Osteoblast (primary cell): ENCODE measurements around the gene GPR55. TPM values are rescaled to one million over a fixed set of nuclear protein-coding genes. Genes with fewer than 3 reads are reported as not detected.

Source experiments
- DNase-seq: peaks from one replicate; pipeline ENCODE4 v3.0.0; 2011; ENCODE audit warnings: low spot score, mixed read lengths; ENCODE audit not compliant: insufficient read length; ENCODE audit errors: missing footprints
- H2AFZ ChIP-seq: 2 replicates; pipeline ENCODE4 v1.6.0; 2011; ENCODE audit warnings: mild to moderate bottlenecking, low read length
- H3K27ac ChIP-seq: 2 replicates; pipeline ENCODE4 v1.5.1; 2011; ENCODE audit warnings: mild to moderate bottlenecking, low read depth, low read length, moderate library complexity
- H3K27me3 ChIP-seq: 2 replicates; pipeline ENCODE4 v1.6.0; 2012; ENCODE audit warnings: mild to moderate bottlenecking, control low read depth, inconsistent platforms, low read length, moderate library complexity; ENCODE audit not compliant: insufficient read depth
- H3K36me3 ChIP-seq: 2 replicates; pipeline ENCODE4 v1.5.1; 2011; ENCODE audit warnings: mild to moderate bottlenecking, low read length, control low read depth, moderate library complexity; ENCODE audit not compliant: insufficient read depth
- H3K4me1 ChIP-seq: 2 replicates; pipeline ENCODE4 v1.5.1; 2011; ENCODE audit warnings: mild to moderate bottlenecking, low read length, control low read depth, moderate library complexity; ENCODE audit not compliant: insufficient read depth
- H3K4me2 ChIP-seq: 2 replicates; pipeline ENCODE4 v1.6.0; 2011; ENCODE audit warnings: mild to moderate bottlenecking, low read length; ENCODE audit not compliant: insufficient read depth
- H3K4me3 ChIP-seq: fragments of 200-600 bp; sonication (generic); 3 replicates; pipeline ENCODE4 v1.5.1; 2012; ENCODE audit warnings: mild to moderate bottlenecking, low read length, inconsistent platforms; ENCODE audit not compliant: insufficient read depth
- H3K79me2 ChIP-seq: 2 replicates; pipeline ENCODE4 v1.6.0; 2012; ENCODE audit warnings: mild to moderate bottlenecking, low read length, control low read depth, inconsistent platforms; ENCODE audit not compliant: insufficient read depth
- H3K9me3 ChIP-seq: 2 replicates; pipeline ENCODE4 v1.5.1; 2011; ENCODE audit warnings: low read depth, low read length, control low read depth
- H4K20me1 ChIP-seq: 2 replicates; pipeline ENCODE4 v1.6.0; 2012; ENCODE audit warnings: mild to moderate bottlenecking, low read length, control low read depth; ENCODE audit not compliant: insufficient read depth
- total RNA-seq: library from RNA; depleted of rRNA; stranded (reverse); fragments of >200 nt; gene quantifications from 2 replicates; pipeline ENCODE4 v1.2.3, GENCODE V29; 2012
- TF ChIP-seq, protein P1 (sequence below): IDR thresholded peaks from 2 replicates; pipeline ENCODE4 v1.5.1; 2011; ENCODE audit warnings: mild to moderate bottlenecking, low read depth, low read length, moderate library complexity; ENCODE audit errors: extremely low read depth

Gene GPR55
- total RNA-seq, 1 donor, result not detected

GRCh38 chr2:230932556-230933511 is 7.8 kb upstream of the GPR55 start:
- Histone ChIP-seq H3K4me3 (no peak overlapping the region), H3K4me2 (no peak overlapping the region), H3K9me3 (no peaks in the 10 kb centered on the region), H4K20me1 (no peaks in the 10 kb centered on the region), H2AFZ (no peak overlapping the region), H3K27ac (no peak overlapping the region), H3K79me2 (no peaks in the 10 kb centered on the region), H3K27me3 (peaks cover 3% of the 10 kb centered on the region), H3K36me3 (no peaks in the 10 kb centered on the region), H3K4me1 (no peaks in the 10 kb centered on the region)
- DNase-seq, result peak; percentile 89
- TF ChIP-seq, protein P1, sequence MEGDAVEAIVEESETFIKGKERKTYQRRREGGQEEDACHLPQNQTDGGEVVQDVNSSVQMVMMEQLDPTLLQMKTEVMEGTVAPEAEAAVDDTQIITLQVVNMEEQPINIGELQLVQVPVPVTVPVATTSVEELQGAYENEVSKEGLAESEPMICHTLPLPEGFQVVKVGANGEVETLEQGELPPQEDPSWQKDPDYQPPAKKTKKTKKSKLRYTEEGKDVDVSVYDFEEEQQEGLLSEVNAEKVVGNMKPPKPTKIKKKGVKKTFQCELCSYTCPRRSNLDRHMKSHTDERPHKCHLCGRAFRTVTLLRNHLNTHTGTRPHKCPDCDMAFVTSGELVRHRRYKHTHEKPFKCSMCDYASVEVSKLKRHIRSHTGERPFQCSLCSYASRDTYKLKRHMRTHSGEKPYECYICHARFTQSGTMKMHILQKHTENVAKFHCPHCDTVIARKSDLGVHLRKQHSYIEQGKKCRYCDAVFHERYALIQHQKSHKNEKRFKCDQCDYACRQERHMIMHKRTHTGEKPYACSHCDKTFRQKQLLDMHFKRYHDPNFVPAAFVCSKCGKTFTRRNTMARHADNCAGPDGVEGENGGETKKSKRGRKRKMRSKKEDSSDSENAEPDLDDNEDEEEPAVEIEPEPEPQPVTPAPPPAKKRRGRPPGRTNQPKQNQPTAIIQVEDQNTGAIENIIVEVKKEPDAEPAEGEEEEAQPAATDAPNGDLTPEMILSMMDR, result no peak

- Histone ChIP-seq H3K27me3 (peaks cover 3% of the 10 kb centered on the region), H3K4me1 (no peaks in the 10 kb centered on the region), H3K79me2 (no peaks in the 10 kb centered on the region), H3K36me3 (no peaks in the 10 kb centered on the region), H3K27ac (no peak overlapping the region), H3K4me2 (no peak overlapping the region), H4K20me1 (no peaks in the 10 kb centered on the region), H2AFZ (no peak overlapping the region), H3K4me3 (no peak overlapping the region), H3K9me3 (no peaks in the 10 kb centered on the region)
- TF ChIP-seq, protein P1, result no peak
- peak; percentile 34 for DNase-seq
Measured at GRCh38 chr2:230931556-230932231, 6.7 kb upstream of the GPR55 start.

DNA sequence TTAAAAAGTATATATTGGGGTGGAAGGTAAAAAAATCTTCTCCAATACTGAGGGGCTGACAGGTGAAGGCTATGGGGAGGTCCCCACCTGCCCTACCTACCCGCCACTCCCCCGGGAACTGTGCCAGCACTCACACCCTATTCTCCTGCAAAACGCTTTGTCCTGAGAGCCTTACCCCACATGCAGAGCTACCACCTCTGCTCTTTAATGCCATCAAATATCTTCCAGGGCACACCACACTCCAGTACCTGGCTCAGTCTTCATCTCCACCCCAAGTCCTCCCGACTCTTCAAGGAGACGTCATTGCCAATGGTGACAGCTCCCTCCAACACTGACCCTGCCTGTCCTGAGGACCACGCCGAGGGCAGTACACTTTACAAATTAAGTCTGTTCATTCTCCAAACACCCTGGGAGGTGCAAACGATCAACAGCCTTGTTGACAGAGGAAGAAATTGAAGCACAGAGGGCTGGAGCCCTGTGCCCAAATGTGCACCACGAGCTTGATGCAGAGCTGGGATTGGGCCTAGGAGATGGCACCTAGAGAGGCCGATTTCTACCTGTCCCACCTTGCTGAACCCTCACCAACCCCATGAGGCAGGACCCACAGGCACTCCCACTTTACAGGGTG is 6.0 kb upstream of the GPR55 start:
- TF ChIP-seq, protein P1, result no peak
- Histone ChIP-seq H3K27me3 (peaks cover 3% of the 10 kb centered on the region), H3K27ac (no peak overlapping the region), H3K4me1 (no peaks in the 10 kb centered on the region), H4K20me1 (no peaks in the 10 kb centered on the region), H3K36me3 (no peaks in the 10 kb centered on the region), H3K79me2 (no peaks in the 10 kb centered on the region), H3K4me2 (no peak overlapping the region), H3K9me3 (no peaks in the 10 kb centered on the region), H3K4me3 (no peak overlapping the region), H2AFZ (no peak overlapping the region)
- peak; percentile 46 for DNase-seq
